ENCODE data around the gene TNFRSF4.

Gene TNFRSF4

GRCh38 chr1:1173793-1174415 is 40.0 kb downstream of the TNFRSF4 start, which contains the start of gene TTLL10:
Gene TTLL10 (plus strand): TSS chr1:1173880. CDS start chr1:1179216, 5,336 bp downstream.
- no peak for TF ChIP-seq CTCF (IDR thresholded peaks at IDR 0.05)

GRCh38 chr1:1173061-1173792 is 40.7 kb downstream of the TNFRSF4 start:
- TF ChIP-seq CTCF (IDR thresholded peaks at IDR 0.05): no peak

- no peak for TF ChIP-seq CTCF (IDR thresholded peaks at IDR 0.05)
Measured at GRCh38 chr1:1171546-1172340, 42.2 kb downstream of the TNFRSF4 start.

GRCh38 chr1:1171161-1171545 is 42.8 kb downstream of the TNFRSF4 start:
- TF ChIP-seq CTCF (IDR thresholded peaks at IDR 0.05): no peak

- TF ChIP-seq CTCF (IDR thresholded peaks at IDR 0.05): no peak
Measured at GRCh38 chr1:1170215-1171091, 43.5 kb downstream of the TNFRSF4 start.

- no peak for TF ChIP-seq CTCF (IDR thresholded peaks at IDR 0.05)
Measured at GRCh38 chr1:1169429-1170214, 44.3 kb downstream of the TNFRSF4 start.

All from LNCAP (cell line).